ENCODE data around the gene EGLN2.
"Not testable (repeated sequence)": the region's sequence is repeated elsewhere in the genome, so short reads cannot be mapped to it uniquely, and the experiment has no call there.

EGLN2 gene

DNA sequence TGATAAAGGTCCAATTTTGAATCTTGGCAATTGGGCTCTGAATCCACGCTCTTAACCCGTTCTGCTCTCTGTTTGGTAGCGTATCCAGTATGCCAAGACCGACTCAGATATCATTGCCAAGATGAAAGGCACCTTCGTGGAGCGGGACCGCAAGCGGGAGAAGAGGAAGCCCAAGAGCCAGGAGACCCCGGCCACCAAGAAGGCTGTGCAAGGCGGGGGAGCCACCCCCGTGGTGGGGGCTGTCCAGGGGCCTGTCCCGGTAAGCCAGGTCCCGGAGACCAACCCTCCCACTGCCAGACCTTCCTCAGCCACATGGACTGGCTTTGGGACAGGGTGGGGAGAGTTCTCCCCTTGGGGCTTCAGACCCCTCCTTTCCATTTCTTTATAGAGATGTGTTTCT, 39.6 kb upstream of the EGLN2 start:
- peaks cover 5% of the 10 kb centered on the region for H3K4me1 ChIP-seq (ENCODE audit: control insufficient read depth, insufficient read depth, low read length)
- 95 to 96% methylated on average over 13 of the region's 13 CpGs for WGBS, 2 experiments
- H3K36me3 ChIP-seq (ENCODE audit: control insufficient read depth, insufficient read depth, low read length): peaks cover 72% of the 10 kb centered on the region
- H3K27me3 ChIP-seq (ENCODE audit: control insufficient read depth, insufficient read depth, low read length, poor library complexity, severe bottlenecking): no peaks in the 10 kb centered on the region
- H3K27ac ChIP-seq (ENCODE audit: insufficient read depth, low read depth, low read length, poor library complexity, severe bottlenecking): no peak overlapping the region
- no peaks in the 10 kb centered on the region for H3K9me3 ChIP-seq (ENCODE audit: control insufficient read depth, low read length)
- H3K4me3 ChIP-seq (ENCODE audit: insufficient read depth, low read depth, low read length): no peak overlapping the region

DNA sequence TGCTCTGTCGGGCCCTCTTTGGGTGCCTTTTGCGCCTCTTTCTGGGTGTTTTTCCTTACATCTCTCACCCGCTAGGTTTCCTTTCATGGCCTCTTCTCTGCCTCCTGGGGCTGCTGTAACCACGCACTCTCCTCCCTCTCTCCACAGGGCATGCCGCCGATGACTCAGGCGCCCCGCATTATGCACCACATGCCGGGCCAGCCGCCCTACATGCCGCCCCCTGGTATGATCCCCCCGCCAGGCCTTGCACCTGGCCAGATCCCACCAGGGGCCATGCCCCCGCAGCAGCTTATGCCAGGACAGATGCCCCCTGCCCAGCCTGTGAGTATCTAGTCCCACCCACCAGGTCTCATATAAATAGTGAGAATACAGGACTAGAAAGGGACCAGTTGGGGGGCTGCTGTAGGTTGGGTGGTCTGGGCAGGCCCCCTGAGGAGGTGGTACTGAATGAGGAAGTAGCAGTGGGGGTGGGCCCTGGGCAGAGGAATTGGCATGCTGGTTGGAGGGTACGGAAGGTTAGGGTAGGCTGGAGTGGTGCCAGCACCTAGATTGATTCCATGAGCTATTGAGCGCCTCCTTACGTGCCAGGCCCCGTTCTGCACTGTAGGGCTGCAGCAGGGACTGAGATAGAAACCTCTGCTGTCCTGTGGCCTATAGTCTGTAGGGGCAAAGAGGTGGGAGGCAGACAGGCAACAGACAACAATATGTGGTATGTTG, 36.1 kb upstream of the EGLN2 start:
- no peak overlapping the region for H3K4me3 ChIP-seq (ENCODE audit: insufficient read depth, low read depth, low read length)

GRCh38 chr19:40763526-40763925, 35.5 kb upstream of the EGLN2 start:
- Histone ChIP-seq H3K36me3 (ENCODE audit: control insufficient read depth, insufficient read depth, low read length) (peaks cover 72% of the 10 kb centered on the region), H3K4me1 (ENCODE audit: control insufficient read depth, insufficient read depth, low read length) (no peaks in the 10 kb centered on the region), H3K27ac (ENCODE audit: insufficient read depth, low read depth, low read length, poor library complexity, severe bottlenecking) (no peak overlapping the region), H3K27me3 (ENCODE audit: control insufficient read depth, insufficient read depth, low read length, poor library complexity, severe bottlenecking) (no peaks in the 10 kb centered on the region), H3K9me3 (ENCODE audit: control insufficient read depth, low read length) (no peaks in the 10 kb centered on the region), H3K4me3 (ENCODE audit: insufficient read depth, low read depth, low read length) (no peak overlapping the region)
- 94 to 95% methylated on average over 7 of the region's 7 CpGs for WGBS, 2 experiments

More for the DNA sequence above, 36.1 kb upstream of the EGLN2 start:
- WGBS, 2 experiments: 92 to 96% methylated on average over 16 to 17 of the region's 17 CpGs
- Histone ChIP-seq H3K27ac (ENCODE audit: insufficient read depth, low read depth, low read length, poor library complexity, severe bottlenecking) (no peak overlapping the region), H3K36me3 (ENCODE audit: control insufficient read depth, insufficient read depth, low read length) (peaks cover 77% of the 10 kb centered on the region), H3K9me3 (ENCODE audit: control insufficient read depth, low read length) (no peaks in the 10 kb centered on the region), H3K4me1 (ENCODE audit: control insufficient read depth, insufficient read depth, low read length) (no peaks in the 10 kb centered on the region), H3K27me3 (ENCODE audit: control insufficient read depth, insufficient read depth, low read length, poor library complexity, severe bottlenecking) (no peaks in the 10 kb centered on the region)

GRCh38 chr19:40763963-40764362, 35.0 kb upstream of the EGLN2 start:
- peaks cover 69% of the 10 kb centered on the region for H3K36me3 ChIP-seq (ENCODE audit: control insufficient read depth, insufficient read depth, low read length)
- H3K27ac ChIP-seq (ENCODE audit: insufficient read depth, low read depth, low read length, poor library complexity, severe bottlenecking): no peak overlapping the region
- H3K9me3 ChIP-seq (ENCODE audit: control insufficient read depth, low read length): no peaks in the 10 kb centered on the region
- H3K4me1 ChIP-seq (ENCODE audit: control insufficient read depth, insufficient read depth, low read length): no peaks in the 10 kb centered on the region
- H3K27me3 ChIP-seq (ENCODE audit: control insufficient read depth, insufficient read depth, low read length, poor library complexity, severe bottlenecking): no peaks in the 10 kb centered on the region
- H3K4me3 ChIP-seq (ENCODE audit: insufficient read depth, low read depth, low read length): no peak overlapping the region
- WGBS, 2 experiments: 95 to 97% methylated on average over 10 of the region's 10 CpGs

DNA sequence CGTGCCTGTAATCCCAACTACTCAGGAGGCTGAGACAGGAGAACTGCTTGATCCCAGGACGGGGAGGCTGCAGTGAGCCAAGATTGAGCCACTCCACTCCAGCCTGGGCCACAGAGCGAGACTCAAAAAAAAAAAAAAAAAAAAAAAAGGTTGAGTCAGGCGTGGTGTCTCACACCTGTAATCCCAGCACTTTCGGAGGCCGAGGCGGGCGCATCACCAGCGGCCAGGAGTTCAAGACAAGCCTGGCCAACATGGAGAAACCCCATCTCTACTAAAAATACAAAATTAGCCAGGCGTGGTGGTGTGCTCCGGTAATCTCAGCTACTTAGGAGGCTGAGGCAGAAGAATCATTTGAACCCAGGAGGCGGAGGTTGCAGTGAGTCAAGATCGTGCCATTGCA, 32.6 kb upstream of the EGLN2 start:
- peaks cover 45% of the 10 kb centered on the region for H3K36me3 ChIP-seq (ENCODE audit: control insufficient read depth, insufficient read depth, low read length)
- not testable (repeated sequence) for H3K4me3 ChIP-seq (ENCODE audit: insufficient read depth, low read depth, low read length); H3K4me1 ChIP-seq (ENCODE audit: control insufficient read depth, insufficient read depth, low read length); H3K27me3 ChIP-seq (ENCODE audit: control insufficient read depth, insufficient read depth, low read length, poor library complexity, severe bottlenecking); H3K9me3 ChIP-seq (ENCODE audit: control insufficient read depth, low read length); H3K27ac ChIP-seq (ENCODE audit: insufficient read depth, low read depth, low read length, poor library complexity, severe bottlenecking)
- 94 to 95% methylated on average over 13 of the region's 13 CpGs for WGBS, 2 experiments

GRCh38 chr19:40768869-40769268, 30.1 kb upstream of the EGLN2 start:
- Histone ChIP-seq H3K4me3 (ENCODE audit: insufficient read depth, low read depth, low read length) (no peak overlapping the region), H3K27me3 (ENCODE audit: control insufficient read depth, insufficient read depth, low read length, poor library complexity, severe bottlenecking) (no peaks in the 10 kb centered on the region), H3K36me3 (ENCODE audit: control insufficient read depth, insufficient read depth, low read length) (peaks cover 24% of the 10 kb centered on the region), H3K9me3 (ENCODE audit: control insufficient read depth, low read length) (no peaks in the 10 kb centered on the region), H3K27ac (ENCODE audit: insufficient read depth, low read depth, low read length, poor library complexity, severe bottlenecking) (no peak overlapping the region), H3K4me1 (ENCODE audit: control insufficient read depth, insufficient read depth, low read length) (no peaks in the 10 kb centered on the region)
- 94 to 95% methylated on average over 5 of the region's 5 CpGs for WGBS, 2 experiments

GRCh38 chr19:40771101-40771862, 27.7 kb upstream of the EGLN2 start:
- WGBS, 2 experiments: 94 to 95% methylated on average over 10 of the region's 10 CpGs
- H3K4me1 ChIP-seq (ENCODE audit: control insufficient read depth, insufficient read depth, low read length); H3K27me3 ChIP-seq (ENCODE audit: control insufficient read depth, insufficient read depth, low read length, poor library complexity, severe bottlenecking): not testable (repeated sequence)

DNA sequence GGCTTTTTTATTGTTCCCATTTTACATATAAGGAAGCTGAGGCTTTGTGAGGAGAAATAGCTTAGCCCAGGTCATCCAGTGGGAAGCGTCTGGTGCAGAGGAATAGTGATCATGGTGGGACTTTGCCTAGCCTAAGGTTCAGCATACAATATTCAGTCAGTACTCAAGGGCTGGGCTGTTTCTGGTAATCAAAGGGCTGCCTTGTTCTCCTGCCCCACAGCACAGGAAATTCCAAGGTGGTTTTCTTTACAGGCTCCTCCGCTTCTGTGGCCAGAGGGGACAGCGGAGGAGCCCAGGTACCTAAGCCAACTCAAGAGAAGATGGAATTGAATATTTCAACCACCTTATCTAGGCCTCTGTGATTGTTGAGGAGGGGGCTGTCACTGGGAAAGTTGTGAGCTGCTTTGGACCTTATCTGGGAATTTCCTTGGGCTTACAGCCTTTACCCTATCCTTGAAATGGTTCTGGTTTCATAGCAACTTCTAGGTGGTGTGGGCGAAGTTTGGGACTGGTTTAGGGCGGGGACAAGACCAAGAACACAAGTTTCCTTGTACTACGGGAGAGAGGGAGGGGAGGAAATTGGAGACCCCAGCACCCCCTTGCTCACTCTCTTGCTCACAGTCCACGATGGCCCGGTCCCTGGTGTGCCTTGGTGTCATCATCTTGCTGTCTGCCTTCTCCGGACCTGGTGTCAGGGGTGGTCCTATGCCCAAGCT, 23.9 kb upstream of the EGLN2 start, which contains the start of gene MIA:
TSS of gene MIA (plus strand) at position 606 of the 716 bp plus-strand sequence. CDS start at position 628, 22 bp downstream.
- WGBS, 2 experiments: 84 to 89% methylated on average over 9 of the region's 9 CpGs
- H3K9me3 ChIP-seq (ENCODE audit: control insufficient read depth, low read length): no peaks in the 10 kb centered on the region
- H3K4me3 ChIP-seq (ENCODE audit: insufficient read depth, low read depth, low read length): no peak within 1 kb of the TSS
- H3K4me1 ChIP-seq (ENCODE audit: control insufficient read depth, insufficient read depth, low read length): no peaks in the 10 kb centered on the region
- H3K27ac ChIP-seq (ENCODE audit: insufficient read depth, low read depth, low read length, poor library complexity, severe bottlenecking): no peak within 1 kb of the TSS
- H3K27me3 ChIP-seq (ENCODE audit: control insufficient read depth, insufficient read depth, low read length, poor library complexity, severe bottlenecking): no peaks in the 10 kb centered on the region
- no peaks in the 10 kb centered on the region for H3K36me3 ChIP-seq (ENCODE audit: control insufficient read depth, insufficient read depth, low read length)

More at GRCh38 chr19:40771101-40771862, 27.7 kb upstream of the EGLN2 start:
- not testable (repeated sequence) for H3K4me3 ChIP-seq (ENCODE audit: insufficient read depth, low read depth, low read length); H3K9me3 ChIP-seq (ENCODE audit: control insufficient read depth, low read length); H3K27ac ChIP-seq (ENCODE audit: insufficient read depth, low read depth, low read length, poor library complexity, severe bottlenecking); H3K36me3 ChIP-seq (ENCODE audit: control insufficient read depth, insufficient read depth, low read length)

DNA sequence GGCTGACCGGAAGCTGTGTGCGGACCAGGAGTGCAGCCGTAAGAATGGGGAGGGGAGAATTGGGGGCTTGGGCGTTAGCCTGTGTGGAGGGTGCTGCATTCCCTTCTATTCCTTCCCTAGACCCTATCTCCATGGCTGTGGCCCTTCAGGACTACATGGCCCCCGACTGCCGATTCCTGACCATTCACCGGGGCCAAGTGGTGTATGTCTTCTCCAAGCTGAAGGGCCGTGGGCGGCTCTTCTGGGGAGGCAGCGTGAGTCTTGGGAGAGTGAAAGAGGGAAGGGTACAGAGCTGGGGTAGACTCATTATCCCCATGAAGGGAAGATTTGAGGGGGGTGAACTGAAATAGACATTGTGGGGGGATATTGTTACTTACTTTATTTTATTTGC, 23.4 kb upstream of the EGLN2 start:
- no peak overlapping the region for H3K4me3 ChIP-seq (ENCODE audit: insufficient read depth, low read depth, low read length)
- no peaks in the 10 kb centered on the region for H3K36me3 ChIP-seq (ENCODE audit: control insufficient read depth, insufficient read depth, low read length)
- H3K9me3 ChIP-seq (ENCODE audit: control insufficient read depth, low read length): no peaks in the 10 kb centered on the region
- WGBS, 2 experiments: 90 to 97% methylated on average over 10 of the region's 10 CpGs
- no peak overlapping the region for H3K27ac ChIP-seq (ENCODE audit: insufficient read depth, low read depth, low read length, poor library complexity, severe bottlenecking)
- no peaks in the 10 kb centered on the region for H3K4me1 ChIP-seq (ENCODE audit: control insufficient read depth, insufficient read depth, low read length)
- no peaks in the 10 kb centered on the region for H3K27me3 ChIP-seq (ENCODE audit: control insufficient read depth, insufficient read depth, low read length, poor library complexity, severe bottlenecking)

- H3K36me3 ChIP-seq (ENCODE audit: control insufficient read depth, insufficient read depth, low read length): no peaks in the 10 kb centered on the region
- H3K4me3 ChIP-seq (ENCODE audit: insufficient read depth, low read depth, low read length): no peak overlapping the region
- H3K9me3 ChIP-seq (ENCODE audit: control insufficient read depth, low read length): no peaks in the 10 kb centered on the region
- no peak overlapping the region for H3K27ac ChIP-seq (ENCODE audit: insufficient read depth, low read depth, low read length, poor library complexity, severe bottlenecking)
- no peaks in the 10 kb centered on the region for H3K4me1 ChIP-seq (ENCODE audit: control insufficient read depth, insufficient read depth, low read length)
- no peaks in the 10 kb centered on the region for H3K27me3 ChIP-seq (ENCODE audit: control insufficient read depth, insufficient read depth, low read length, poor library complexity, severe bottlenecking)
- 80 to 81% methylated on average over 7 of the region's 7 CpGs for WGBS, 2 experiments
Observed at GRCh38 chr19:40776364-40776763, 22.6 kb upstream of the EGLN2 start.
